H1 (cell line): ENCODE results near the gene GPSM1. TPM values are rescaled to one million over a fixed set of nuclear protein-coding genes. Genes with fewer than 3 reads are reported as not detected.

Source experiments
- CTCF ChIA-PET: fragments of 300-600 bp; sonication (Branson Sonifier 250); formaldehyde crosslinking; loops from one replicate; lab custom pipeline; 2021; ENCODE audit not compliant: partially characterized antibody; lab: Charles Lee
- POLR2A ChIA-PET: fragments of 300-600 bp; sonication (Branson Sonifier 250); formaldehyde crosslinking; loops from one replicate; lab custom pipeline; 2021; ENCODE audit warnings: inconsistent platforms; ENCODE audit not compliant: partially characterized antibody; lab: Charles Lee
- DNase-seq, 2 experiments: peaks; one replicate each; pipeline versions ENCODE4 v3.0.0 to v3.0.0-alpha.2; 2010 to 2022; ENCODE audit warnings: low spot score in 2 of 2, low read depth in 1 of 2, mixed read lengths in 1 of 2
- FAIRE-seq: peaks from 2 replicates; lab custom pipeline; 2011; peaks lifted over from hg19 to GRCh38; lab: Jason Lieb, UNC
- H2AFZ ChIP-seq: 2 replicates; pipeline ENCODE4 v1.8.1; 2012; ENCODE audit warnings: low read length, inconsistent platforms
- H2AK5ac ChIP-seq: 2 replicates; pipeline ENCODE4 v1.6.1; 2013; ENCODE audit warnings: low read depth, low read length
- H2BK120ac ChIP-seq: replicated peaks from 2 replicates; pipeline ENCODE3; 2013; ENCODE audit warnings: low read depth, low read length, inconsistent platforms
- H2BK12ac ChIP-seq: 2 replicates; pipeline ENCODE4 v1.6.1; 2013; ENCODE audit warnings: low read depth, low read length
- H2BK15ac ChIP-seq: 2 replicates; pipeline ENCODE4 v1.6.1; 2013; ENCODE audit warnings: low read length
- H2BK20ac ChIP-seq: 2 replicates; pipeline ENCODE4 v1.6.1; 2013; ENCODE audit warnings: low read length
- H2BK5ac ChIP-seq: 2 replicates; pipeline ENCODE4 v1.6.1; 2013; ENCODE audit warnings: low read depth, low read length
- H3K14ac ChIP-seq: 2 replicates; pipeline ENCODE4 v1.6.1; 2013; ENCODE audit warnings: inconsistent platforms; ENCODE audit not compliant: insufficient read length
- H3K18ac ChIP-seq: 2 replicates; pipeline ENCODE4 v1.6.1; 2013; ENCODE audit warnings: low read length; ENCODE audit errors: extremely low read depth
- H3K23ac ChIP-seq: 2 replicates; pipeline ENCODE4 v1.6.1; 2013; ENCODE audit warnings: inconsistent platforms; ENCODE audit not compliant: insufficient read length
- H3K23me2 ChIP-seq: 2 replicates; pipeline ENCODE4 v1.6.1; 2013; ENCODE audit warnings: low read depth, low read length
- H3K27ac ChIP-seq: 2 replicates; pipeline ENCODE4 v1.6.1; 2011; ENCODE audit warnings: low read depth, low read length, inconsistent platforms
- H3K27me3 ChIP-seq, 4 experiments: replicated peaks in 1 of 4; 1 replicate in 1 of 4; 2 replicates in 3 of 4; pipeline versions ENCODE4 v1.6.1 to v1.8.1; 2011 to 2013; ENCODE audit warnings: low read length in 3 of 4, mild to moderate bottlenecking in 3 of 4, inconsistent platforms in 2 of 4, mixed read lengths in 2 of 4, moderate library complexity in 1 of 4; ENCODE audit not compliant: control insufficient read depth in 3 of 4, insufficient read depth in 3 of 4; ENCODE audit errors: extremely low read depth in 1 of 4
- H3K36me3 ChIP-seq, 4 experiments: 2 replicates each; pipeline versions ENCODE4 v1.6.1 to v1.8.1; 2011 to 2013; ENCODE audit warnings: mild to moderate bottlenecking in 4 of 4, low read length in 3 of 4, moderate library complexity in 2 of 4, control low read depth in 1 of 4, inconsistent platforms in 1 of 4; ENCODE audit not compliant: insufficient read depth in 4 of 4, control insufficient read depth in 2 of 4
- H3K4ac ChIP-seq: replicated peaks from 2 replicates; pipeline ENCODE3; 2013; ENCODE audit warnings: low read length, low read depth, mixed read lengths, inconsistent platforms; ENCODE audit not compliant: insufficient read length
- H3K4me1 ChIP-seq, 4 experiments: replicated peaks in 1 of 4; 1 replicate in 1 of 4; 2 replicates in 3 of 4; pipeline versions ENCODE4 v1.6.1 to v1.8.1; 2011 to 2013; ENCODE audit warnings: low read length in 3 of 4, inconsistent platforms in 2 of 4, mixed read lengths in 1 of 4; ENCODE audit not compliant: insufficient read depth in 4 of 4, control insufficient read depth in 3 of 4
- H3K4me2 ChIP-seq, 2 experiments: 2 replicates each; pipeline versions ENCODE4 v1.6.1 to v1.8.1; 2011 to 2013; ENCODE audit warnings: low read depth in 2 of 2, low read length in 2 of 2, control low read depth in 1 of 2, inconsistent platforms in 1 of 2, mild to moderate bottlenecking in 1 of 2; ENCODE audit not compliant: insufficient read depth in 1 of 2
- H3K4me3 ChIP-seq, 4 experiments: fragments of 200-600, 300-600 bp in 1 of 4; sonication (generic), shearing (Covaris generic), sonication (Bioruptor Twin) in 1 of 4; 2 replicates each; pipeline versions ENCODE4 v1.5.1 to v1.8.1; 2011 to 2016; ENCODE audit warnings: low read length in 4 of 4, low read depth in 3 of 4, control low read depth in 2 of 4, inconsistent platforms in 2 of 4, mild to moderate bottlenecking in 2 of 4, mixed read lengths in 1 of 4, moderate library complexity in 1 of 4; ENCODE audit not compliant: insufficient read depth in 2 of 4; ENCODE audit errors: extremely low read depth in 1 of 4
- H3K56ac ChIP-seq: replicated peaks from 2 replicates; pipeline ENCODE3; 2013; ENCODE audit warnings: low read depth, mild to moderate bottlenecking, mixed read lengths, low read length, inconsistent platforms; ENCODE audit not compliant: insufficient read length
- H3K79me1 ChIP-seq: 2 replicates; pipeline ENCODE4 v1.6.1; 2013; ENCODE audit warnings: low read depth, low read length, control low read depth
- H3K79me2 ChIP-seq, 2 experiments: 2 replicates each; pipeline versions ENCODE4 v1.6.1 to v1.8.1; 2012 to 2013; ENCODE audit warnings: low read length in 2 of 2, mild to moderate bottlenecking in 2 of 2, inconsistent platforms in 1 of 2; ENCODE audit not compliant: insufficient read depth in 2 of 2, control insufficient read depth in 1 of 2
- H3K9ac ChIP-seq, 4 experiments: replicated peaks in 1 of 4; 1 replicate in 1 of 4; 2 replicates in 3 of 4; pipeline versions ENCODE4 v1.6.1 to v1.8.1; 2011 to 2013; ENCODE audit warnings: low read depth in 3 of 4, low read length in 3 of 4, control low read depth in 2 of 4, mild to moderate bottlenecking in 2 of 4, moderate library complexity in 2 of 4, inconsistent platforms in 1 of 4; ENCODE audit errors: extremely low read depth in 1 of 4
- H3K9me3 ChIP-seq, 2 experiments: 2 replicates each; pipeline versions ENCODE4 v1.6.1 to v1.8.1; 2012 to 2013; ENCODE audit warnings: mild to moderate bottlenecking in 2 of 2, moderate library complexity in 2 of 2, control low read depth in 1 of 2, inconsistent platforms in 1 of 2, low read depth in 1 of 2, low read length in 1 of 2, mixed read lengths in 1 of 2; ENCODE audit not compliant: insufficient read depth in 2 of 2
- H4K20me1 ChIP-seq, 2 experiments: replicated peaks in 1 of 2; 2 replicates each; pipeline versions ENCODE3 to v1.8.1; 2011 to 2013; ENCODE audit warnings: inconsistent platforms in 2 of 2, low read length in 2 of 2, mild to moderate bottlenecking in 1 of 2; ENCODE audit not compliant: insufficient read depth in 2 of 2, control insufficient read depth in 1 of 2
- H4K5ac ChIP-seq: 2 replicates; pipeline ENCODE4 v1.6.1; 2013; ENCODE audit warnings: low read length, low read depth, mixed read lengths, inconsistent platforms; ENCODE audit not compliant: insufficient read length
- H4K8ac ChIP-seq: 2 replicates; pipeline ENCODE4 v1.8.0; 2013; ENCODE audit warnings: mild to moderate bottlenecking, moderate library complexity, low read length, inconsistent platforms; ENCODE audit not compliant: insufficient read depth; ENCODE audit errors: extremely low read depth
- H4K91ac ChIP-seq: replicated peaks from 2 replicates; pipeline ENCODE3; 2013; ENCODE audit warnings: low read length, mixed read lengths, inconsistent platforms; ENCODE audit not compliant: insufficient read length
- BRCA1 ChIP-seq: IDR thresholded peaks from 2 replicates; pipeline ENCODE4 v1.6.1; 2012; ENCODE audit warnings: low read depth, low read length, improper control_type of control experiment
- CHD1 ChIP-seq: IDR thresholded peaks from 2 replicates; pipeline ENCODE4 v1.6.1; 2012; ENCODE audit warnings: low read depth, low read length, improper control_type of control experiment
- EGR1 ChIP-seq: IDR thresholded peaks from 2 replicates; pipeline ENCODE4 v1.6.1; 2011; ENCODE audit warnings: low read depth, low read length, borderline replicate concordance
- MAFK ChIP-seq: IDR thresholded peaks from 2 replicates; pipeline ENCODE4 v1.6.1; 2012; ENCODE audit warnings: low read depth, mild to moderate bottlenecking, improper control_type of control experiment, low read length
- RFX5 ChIP-seq: IDR thresholded peaks from 2 replicates; pipeline ENCODE4 v1.6.1; 2011; ENCODE audit warnings: low read depth, low read length, improper control_type of control experiment, borderline replicate concordance
- SIRT6 ChIP-seq: IDR thresholded peaks from one replicate; pipeline ENCODE4 v1.7.1; 2012; ENCODE audit warnings: low read length, inconsistent platforms
- SP2 ChIP-seq: IDR thresholded peaks from 2 replicates; pipeline ENCODE4 v1.6.1; 2012; ENCODE audit warnings: mild to moderate bottlenecking, low read length, inconsistent platforms
- TBP ChIP-seq: IDR thresholded peaks from 2 replicates; pipeline ENCODE4 v1.6.1; 2011; ENCODE audit warnings: low read depth, low read length, improper control_type of control experiment
- ZNF274 ChIP-seq: IDR thresholded peaks from 2 replicates; pipeline ENCODE4 v1.7.0; 2012; ENCODE audit warnings: low read length, borderline replicate concordance; ENCODE audit errors: extremely low read depth
- WGBS, 2 experiments: shearing (Covaris generic) in 1 of 2; methylation state at CpG; one replicate each; pipeline versions ENCODE4 v1.1.6 to v1.1.7; 2013 to 2015; ENCODE audit warnings: low lambda C conversion rate in 2 of 2, mixed read lengths in 2 of 2, inconsistent platforms in 1 of 2, low coverage in 1 of 2, missing lambda C conversion rate in 1 of 2; ENCODE audit not compliant: insufficient replicate concordance in 2 of 2, insufficient coverage in 1 of 2, insufficient read length in 1 of 2; ENCODE audit errors: extremely low coverage in 1 of 2, missing lambda C conversion rate in 1 of 2; 5-methylcytosine and 5-hydroxymethylcytosine counted together
- polyA plus RNA-seq, 7 experiments: library from polyadenylated mRNA; depleted of rRNA in 3 of 7; stranded (reverse) in 5 of 7; unstranded in 2 of 7; fragments of >200 nt in 5 of 7; fragments of 200-250 nt in 2 of 7; gene quantifications; 1 replicate in 5 of 7; 2 replicates in 1 of 7; 4 replicates in 1 of 7; pipeline versions ENCODE4 v1.2.1 to v1.2.3, GENCODE V29; 2011 to 2013; ENCODE audit warnings: missing spikeins in 2 of 7, mixed read lengths in 2 of 7
- total RNA-seq: library from RNA; stranded (reverse); fragmentation: NEBNext Ultra II Directional; extraction: Animal tissue kit (Norgen Biotek cat#: 25700); gene quantifications from 2 replicates; pipeline ENCODE4 v1.2.1, GENCODE V29; 2021

Gene GPSM1
- total and polyA plus RNA-seq, 2 of the 8 experiments (the other 6 are each of a cell fraction or from before 2014, with no cell fraction given), result 12.8 to 18.0 TPM

GRCh38 chr9:136393531-136393930, 66.2 kb downstream of the GPSM1 start:
- no peak overlapping the region for H3K9ac ChIP-seq
- POLR2A ChIA-PET, result interaction anchor here (0.8 to 14.6 kb wide), 12 partner anchors 4 to 82 kb away, joined by 3 to 139 read pairs (median 6); partner anchors contain the start of genes ENTR1, PMPCA and SNAPC4
- H3K4me2 ChIP-seq, result no peak overlapping the region
- no peak overlapping the region for H3K27ac ChIP-seq
- H2BK120ac ChIP-seq, result no peak overlapping the region
- peaks cover 7% of the 10 kb centered on the region; the same call in 1 of the 2 replicates for H3K79me1 ChIP-seq
- H3K36me3 ChIP-seq, result peaks cover 40 to 81% (median 68%) of the 10 kb centered on the region in 4 experiments
- no peak overlapping the region for H3K4me3 ChIP-seq
- H3K23ac ChIP-seq, result no peak overlapping the region
- no peak overlapping the region for H4K91ac ChIP-seq
- no peak overlapping the region for H2AK5ac ChIP-seq
- H3K9me3 ChIP-seq, result no peaks in the 10 kb centered on the region
- FAIRE-seq, result no peak
- no peak overlapping the region for H3K18ac ChIP-seq
- TF ChIP-seq BRCA1 (no peak), EGR1 (no peak), MAFK (no peak), CHD1 (no peak), RFX5 (no peak), SP2 (no peak), SIRT6 (no peak), TBP (no peak), ZNF274 (no peak)
- TF ChIP-seq, all 59 proteins: peak for 0
- H2BK15ac ChIP-seq, result no peak overlapping the region
- H3K23me2 ChIP-seq, result 0 out of 2 replicates have a peak, but pooled peaks cover under 1% of the 10 kb centered on the region
- no peak for DNase-seq
- no peak overlapping the region for H4K5ac ChIP-seq
- CTCF ChIA-PET, result interaction anchor here (0.9 to 1.2 kb wide), 3 partner anchors 10 to 71 kb away, joined by 3 read pairs; no protein-coding TSS in a partner anchor
- no peak overlapping the region for H3K4ac ChIP-seq
- H4K20me1 ChIP-seq, result peaks cover 5 to 11% of the 10 kb centered on the region in 2 experiments
- no peak overlapping the region for H4K8ac ChIP-seq
- peaks cover 0 to 13% of the 10 kb centered on the region in 2 experiments; a peak in 2 of 4 replicates for H3K79me2 ChIP-seq
- no peak overlapping the region for H2BK12ac ChIP-seq
- no peaks in the 10 kb centered on the region for H3K27me3 ChIP-seq
- H3K56ac ChIP-seq, result no peak overlapping the region
- no peak overlapping the region for H3K14ac ChIP-seq
- no peak overlapping the region for H2AFZ ChIP-seq
- no peak overlapping the region for H2BK20ac ChIP-seq
- H3K4me1 ChIP-seq, result peaks cover 0 to 1% (median under 1%) of the 10 kb centered on the region in 4 experiments; a peak in 5 of 7 replicates
- no peak overlapping the region for H2BK5ac ChIP-seq
- WGBS, 2 experiments, result 95% methylated on average over 17 of the region's 17 CpGs; no CpG with 5 or more reads in 1 of the 2 experiments
